HTR-8/SVneo (cell line): ENCODE results near the gene F10.

Experiments used
- DNase-seq: peaks from one replicate; pipeline ENCODE4 v3.0.0; 2011; ENCODE audit warnings: low spot score, mixed read lengths; ENCODE audit not compliant: insufficient read length
- FAIRE-seq: peaks from 2 replicates; lab custom pipeline; 2011; peaks lifted over from hg19 to GRCh38; lab: Jason Lieb, UNC

Gene F10

DNA sequence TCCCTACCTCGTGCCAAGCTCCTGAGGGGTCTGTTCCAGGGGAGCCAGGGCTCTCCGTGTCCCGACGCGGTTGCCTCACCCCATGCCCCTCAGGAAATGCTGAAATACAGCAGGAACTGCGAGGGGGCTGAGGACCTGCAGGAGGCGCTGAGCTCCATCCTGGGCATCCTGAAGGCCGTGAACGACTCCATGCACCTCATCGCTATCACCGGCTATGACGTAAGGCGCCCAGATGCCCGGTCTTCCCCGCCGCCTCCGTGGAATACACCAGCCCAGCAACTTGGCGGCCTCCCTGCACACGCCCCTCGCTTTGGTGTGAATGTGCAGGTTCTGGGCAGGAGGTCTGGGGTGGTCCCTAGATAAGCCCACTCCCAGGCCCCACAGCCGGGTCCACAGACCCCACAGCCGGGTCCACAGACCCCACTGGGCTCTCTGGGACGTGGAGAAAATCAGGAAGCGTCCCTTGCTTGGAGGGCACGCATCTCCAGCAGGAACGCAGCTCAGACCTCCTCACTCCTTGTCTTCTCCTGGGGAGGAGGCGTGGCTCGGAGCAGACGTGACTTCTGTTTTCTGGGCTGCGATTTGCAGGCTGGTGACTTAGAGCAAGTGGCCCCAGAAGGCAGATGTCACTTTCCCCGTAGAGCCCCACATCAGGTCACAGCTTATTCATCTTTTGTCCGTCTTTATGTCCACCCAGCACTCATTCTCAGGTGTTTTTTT, 36.4 kb upstream of the F10 start:
- no peak for FAIRE-seq
- no peak for DNase-seq

DNA sequence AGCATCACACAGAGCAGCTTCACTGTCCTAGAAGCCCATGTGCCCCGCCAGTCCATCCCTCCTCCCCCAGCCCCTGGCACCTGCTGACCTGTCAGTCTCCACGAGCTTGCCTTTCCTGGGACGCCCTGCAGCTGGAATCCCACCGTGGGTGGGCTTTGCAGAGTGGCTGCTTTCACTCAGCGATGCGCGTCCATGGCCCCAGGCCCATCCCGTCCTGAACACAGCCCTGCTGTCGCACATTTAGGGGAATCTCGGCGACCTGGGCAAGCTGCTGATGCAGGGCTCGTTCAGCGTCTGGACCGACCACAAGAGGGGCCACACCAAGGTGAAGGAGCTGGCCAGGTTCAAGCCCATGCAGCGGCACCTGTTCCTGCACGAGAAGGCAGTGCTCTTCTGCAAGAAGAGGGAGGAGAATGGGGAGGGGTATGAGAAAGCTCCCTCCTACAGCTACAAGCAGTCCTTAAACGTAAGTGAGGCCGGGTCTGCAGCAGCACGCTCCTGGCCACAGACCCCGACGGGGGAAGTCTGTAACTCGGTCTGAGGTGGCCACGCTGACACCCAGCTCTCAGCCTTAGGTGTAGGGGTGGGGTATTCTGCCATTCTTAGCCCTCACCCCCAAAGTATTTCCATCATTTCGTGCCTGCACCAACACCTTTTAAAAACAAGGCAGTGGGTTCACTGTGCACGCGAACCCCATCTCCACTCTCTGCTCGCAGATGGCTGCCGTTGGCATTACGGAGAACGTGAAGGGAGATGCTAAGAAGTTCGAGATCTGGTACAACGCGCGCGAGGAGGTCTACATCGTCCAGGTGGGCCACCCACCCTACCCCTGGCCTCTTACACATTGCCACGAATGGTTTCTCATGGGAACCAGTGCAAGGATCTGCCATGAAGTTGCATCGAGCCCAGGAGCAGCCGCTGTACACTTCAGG, 35.3 kb upstream of the F10 start:
- FAIRE-seq (no peak), DNase-seq (no peak)

DNA sequence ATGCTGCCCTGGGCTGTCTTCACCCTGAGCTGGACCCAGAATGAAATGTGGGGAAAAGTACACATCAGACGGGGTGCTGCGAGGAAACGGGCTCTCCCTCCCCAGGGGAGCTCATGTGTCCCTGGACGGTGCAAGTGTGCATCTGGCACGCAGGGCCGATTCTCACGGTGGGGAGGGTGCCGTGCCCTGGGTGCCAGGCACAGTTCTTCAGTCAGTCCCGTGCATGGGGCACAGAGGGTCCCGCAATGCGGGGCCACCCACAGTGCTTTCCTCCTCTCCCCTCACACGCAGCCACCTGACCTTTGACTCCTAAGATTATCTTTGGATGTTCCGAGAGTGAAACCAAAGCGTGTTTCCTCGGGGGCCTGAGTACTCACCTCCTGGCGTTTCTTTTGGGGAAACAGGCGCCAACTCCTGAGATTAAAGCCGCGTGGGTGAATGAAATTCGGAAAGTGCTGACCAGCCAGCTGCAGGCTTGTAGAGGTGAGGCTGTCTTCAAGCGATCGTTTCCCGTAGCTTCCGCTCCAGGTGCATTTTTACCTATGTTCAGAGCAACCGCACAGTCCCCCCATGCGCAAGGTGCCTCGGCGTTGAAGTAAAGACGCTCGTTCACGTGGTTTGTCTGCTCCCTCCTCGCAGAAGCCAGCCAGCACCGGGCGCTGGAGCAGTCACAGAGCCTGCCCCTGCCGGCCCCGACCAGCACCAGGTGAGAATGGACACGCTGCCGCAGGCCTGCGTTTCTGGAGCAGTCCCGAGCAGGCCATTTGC, 34.5 kb upstream of the F10 start:
- FAIRE-seq (no peak), DNase-seq (no peak)

DNA sequence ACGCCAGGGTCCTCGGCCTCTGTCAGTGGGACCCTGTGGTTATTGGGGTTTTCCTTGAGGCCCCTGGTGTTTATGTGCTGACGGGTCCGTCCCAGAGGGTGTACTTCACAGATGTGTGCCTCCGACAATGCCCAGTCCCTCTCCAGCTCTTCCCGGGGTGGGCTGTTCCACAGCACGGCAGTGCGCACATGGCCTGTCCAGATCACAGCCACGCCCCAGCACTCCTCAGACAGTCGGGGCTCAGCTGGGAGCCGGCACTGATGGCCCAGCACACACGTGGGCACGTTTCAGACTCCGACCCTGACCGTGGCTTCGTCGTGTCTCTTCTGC, 33.9 kb upstream of the F10 start:
- FAIRE-seq (no peak), DNase-seq (no peak)

DNA sequence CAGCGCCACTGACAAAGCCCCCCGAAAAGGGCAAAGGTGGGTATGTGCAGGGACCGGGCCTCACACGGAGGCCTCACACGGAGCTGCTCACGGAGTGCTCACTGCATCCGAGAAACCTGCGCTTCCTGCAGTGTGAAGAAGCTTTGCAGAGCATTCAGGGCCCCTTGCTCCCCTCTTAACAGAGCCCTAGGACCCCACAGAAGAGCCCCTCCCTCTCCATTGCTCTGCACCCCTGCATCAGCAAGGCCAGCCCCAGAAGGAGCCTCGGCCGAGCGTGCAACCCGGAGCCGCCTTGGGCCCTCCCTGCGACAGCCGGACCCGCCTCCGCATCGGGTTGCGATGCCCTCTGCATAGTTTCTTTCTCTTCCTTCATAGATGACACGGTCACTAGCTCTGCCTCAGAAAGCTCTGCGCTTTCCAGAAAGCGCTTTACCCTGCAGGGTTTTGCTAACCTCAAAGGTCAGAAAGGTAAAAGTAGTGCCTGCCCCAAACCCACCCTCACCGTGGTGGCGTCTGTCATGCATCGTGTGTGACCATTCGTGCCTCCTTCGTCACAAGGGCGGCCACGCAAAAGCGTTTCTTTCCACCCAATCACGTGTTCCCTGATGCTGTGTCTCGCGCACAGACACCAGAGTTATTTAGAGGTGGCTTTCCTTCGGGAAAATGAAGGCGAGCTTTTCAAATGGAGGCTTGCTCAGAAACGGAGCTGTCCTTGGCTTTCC, 32.7 kb upstream of the F10 start:
- FAIRE-seq (no peak), DNase-seq (no peak)

DNA sequence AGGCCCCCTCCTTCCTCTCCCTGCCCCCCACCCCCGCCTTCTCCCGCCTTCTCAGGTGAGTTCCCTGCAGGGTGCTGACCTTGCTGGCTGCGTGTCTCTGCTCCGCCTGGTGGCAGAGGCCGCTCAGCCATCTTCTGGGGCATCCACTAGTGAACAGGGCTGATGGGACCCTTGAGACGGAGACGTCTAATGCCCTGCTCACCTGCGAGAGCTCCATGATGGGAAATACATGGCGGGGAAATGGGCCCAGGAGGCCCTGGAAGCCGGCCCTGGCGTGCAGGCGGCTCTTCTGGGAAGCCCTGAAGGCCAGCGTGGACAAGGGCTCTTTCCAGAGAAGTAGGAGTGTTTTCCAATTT, 32.2 kb upstream of the F10 start:
- no peak for FAIRE-seq
- DNase-seq = no peak

DNA sequence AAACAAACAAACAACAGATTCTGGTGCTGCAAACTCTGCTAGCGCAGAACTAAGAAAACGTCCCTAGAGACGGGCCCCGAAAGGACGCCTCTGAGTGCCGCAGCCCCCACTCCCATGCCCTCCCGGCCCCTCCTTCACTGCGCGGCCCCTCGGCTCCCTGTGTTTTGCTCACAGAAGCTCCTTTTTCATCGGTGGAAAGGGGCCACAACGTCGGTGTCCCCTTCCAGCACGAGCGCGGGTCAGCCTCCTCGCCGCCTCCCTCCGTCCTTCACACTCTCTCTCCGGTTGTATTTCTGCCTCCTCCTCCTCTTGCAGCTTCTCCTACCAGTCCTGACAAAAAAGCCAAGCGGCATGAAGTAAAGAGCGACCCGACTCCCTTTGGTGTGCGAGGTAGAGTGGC, 31.8 kb upstream of the F10 start:
- DNase-seq = no peak
- no peak for FAIRE-seq

DNA sequence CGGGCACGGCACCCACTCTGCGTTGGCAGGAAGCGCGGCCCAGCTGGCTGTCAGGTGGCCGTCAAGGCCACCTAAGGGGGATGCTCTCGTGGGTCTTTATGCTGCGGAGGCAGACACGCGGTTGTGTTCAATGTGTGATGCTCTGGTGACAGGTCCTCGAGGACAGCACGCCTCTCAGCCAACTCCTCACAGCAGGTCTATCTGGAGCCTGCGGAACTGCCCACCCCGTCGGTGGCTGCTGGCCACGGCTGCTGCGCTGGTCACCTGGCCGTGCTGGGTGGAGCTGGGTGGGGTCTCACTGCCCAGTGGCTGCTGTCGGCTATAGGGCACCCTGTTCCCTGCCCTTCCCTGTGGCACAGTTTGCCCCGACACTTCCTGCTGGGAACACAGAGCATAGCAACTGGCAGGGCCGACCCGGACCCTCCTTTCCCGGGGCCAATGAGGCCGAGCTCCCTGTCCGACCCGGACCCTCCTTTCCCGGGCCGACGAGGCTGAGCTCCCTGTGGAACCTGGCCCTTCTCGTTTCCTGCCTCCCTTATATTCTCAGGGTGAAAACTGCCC, 31.3 kb upstream of the F10 start:
- DNase-seq = no peak
- no peak for FAIRE-seq

DNA sequence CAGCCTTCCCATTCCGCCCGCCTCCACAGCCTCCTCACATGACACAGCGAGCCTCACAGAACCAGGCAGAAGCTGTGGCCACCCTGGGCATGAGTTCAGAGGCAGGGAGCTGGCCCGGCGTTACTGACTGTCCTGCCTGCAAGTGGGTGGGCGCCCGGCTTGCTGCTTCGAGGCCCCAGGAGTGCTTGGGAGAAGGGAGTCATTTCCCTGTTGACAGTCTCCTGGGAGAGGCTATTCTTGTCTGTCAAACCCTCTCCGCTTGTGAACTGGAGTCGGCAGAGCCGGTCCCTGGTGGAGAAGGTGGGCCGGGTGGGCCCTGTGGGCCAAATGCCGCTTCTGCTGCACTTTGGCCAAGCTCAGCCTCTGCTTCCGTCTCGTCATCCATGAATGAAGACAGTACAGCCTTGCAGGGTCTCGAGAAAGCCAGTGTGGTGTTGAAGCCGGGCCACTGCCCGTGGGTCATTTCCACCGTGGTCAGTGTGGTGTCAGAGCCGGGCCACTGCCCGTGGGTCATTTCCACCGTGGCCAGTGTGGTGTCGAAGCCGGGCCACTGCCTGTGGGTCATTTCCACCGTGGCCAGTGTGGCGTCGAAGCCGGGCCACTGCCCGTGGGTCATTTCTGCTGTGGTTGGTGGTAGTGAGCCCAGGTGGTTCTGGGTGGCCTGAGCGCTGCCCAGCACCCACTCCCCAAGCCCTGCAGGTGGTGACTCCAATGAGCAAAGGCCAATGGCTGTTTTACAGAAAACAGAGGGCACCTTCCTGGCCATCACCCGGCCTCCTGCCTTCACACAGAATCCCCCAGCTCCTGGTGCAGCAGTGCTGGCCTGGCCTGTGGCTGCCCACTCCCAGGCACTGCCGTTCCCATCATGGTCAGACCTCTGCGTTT, 30.5 kb upstream of the F10 start:
- no peak for DNase-seq
- FAIRE-seq = no peak

DNA sequence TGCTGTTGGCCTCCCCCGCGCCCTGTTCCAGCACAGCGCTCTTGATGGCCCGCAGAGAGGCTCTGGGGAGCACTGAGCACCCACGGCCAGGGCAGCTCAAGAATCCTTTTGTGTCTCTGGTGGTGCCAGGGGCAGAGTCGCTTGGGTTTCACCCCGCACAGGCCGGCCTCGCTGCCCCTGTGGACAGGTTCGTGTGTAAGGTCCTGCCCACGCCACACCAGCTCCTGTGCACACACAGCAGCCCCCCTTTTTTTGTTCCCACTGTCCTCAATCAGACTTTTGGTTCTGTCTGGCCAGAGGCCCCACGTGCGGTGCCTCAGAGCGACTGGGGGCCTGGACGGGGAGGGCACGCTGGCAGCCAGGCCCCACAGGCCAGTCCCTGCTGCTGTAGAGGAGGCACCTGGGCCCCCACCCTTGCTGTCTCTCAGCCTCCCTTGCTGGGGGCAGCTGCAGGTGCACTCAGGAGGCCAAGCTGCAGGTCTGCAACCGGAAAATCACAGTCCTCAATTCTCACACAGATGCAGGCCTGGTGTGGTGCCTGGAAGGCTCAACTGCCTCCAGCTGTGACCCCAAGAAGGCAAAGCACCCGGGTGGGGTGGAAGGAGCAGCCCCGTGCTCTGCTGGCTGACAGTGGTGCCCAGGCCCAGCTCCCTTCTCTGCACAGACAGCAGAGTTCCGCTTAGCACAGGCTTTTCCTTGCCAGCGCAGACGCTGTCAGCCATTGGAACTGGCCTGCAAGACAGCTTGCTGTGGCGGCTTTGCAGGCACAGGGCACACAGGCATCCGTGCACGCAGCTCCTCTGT, 29.6 kb upstream of the F10 start:
- FAIRE-seq (no peak), DNase-seq (no peak)

DNA sequence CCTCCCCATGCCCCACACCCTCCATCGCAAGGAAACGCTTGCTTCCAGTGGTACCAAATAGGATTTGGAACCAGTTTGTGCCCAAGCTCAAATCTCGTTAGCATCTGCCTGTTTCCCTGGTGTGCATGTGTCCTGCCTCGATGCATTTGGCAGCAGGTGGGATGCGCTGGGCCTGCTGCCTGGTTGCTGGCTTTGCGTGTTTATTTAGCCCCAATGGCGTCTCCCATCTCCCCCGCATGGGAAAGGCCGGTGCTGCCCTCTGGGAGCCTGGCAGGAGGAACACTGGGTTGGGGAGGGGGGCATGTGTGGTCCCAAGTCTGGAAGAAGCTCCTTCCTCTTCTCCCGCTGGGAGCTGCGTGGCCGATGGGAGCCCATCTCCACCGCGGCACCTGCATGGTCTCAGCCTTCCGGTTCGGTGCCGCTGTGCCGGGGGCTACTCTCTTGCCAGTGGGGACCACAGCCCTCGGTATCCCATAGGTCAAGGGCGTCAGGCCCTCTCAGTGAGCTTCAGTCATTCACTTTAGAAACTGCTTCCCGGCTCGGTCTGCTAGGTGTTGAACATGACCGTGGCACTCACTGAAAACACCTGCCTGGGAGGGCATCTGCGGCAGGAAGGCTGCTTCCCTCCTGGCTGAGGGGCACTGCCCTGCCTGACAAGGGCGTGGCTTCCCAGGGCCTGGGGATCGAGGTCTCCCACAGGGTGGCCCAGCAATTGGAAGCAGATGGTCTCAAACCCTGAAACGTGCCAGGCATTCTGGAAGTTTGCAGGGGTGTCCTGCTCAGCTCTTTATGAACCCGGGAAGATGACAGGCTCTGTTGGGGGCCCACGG, 28.8 kb upstream of the F10 start:
- no peak for DNase-seq
- no peak for FAIRE-seq

DNA sequence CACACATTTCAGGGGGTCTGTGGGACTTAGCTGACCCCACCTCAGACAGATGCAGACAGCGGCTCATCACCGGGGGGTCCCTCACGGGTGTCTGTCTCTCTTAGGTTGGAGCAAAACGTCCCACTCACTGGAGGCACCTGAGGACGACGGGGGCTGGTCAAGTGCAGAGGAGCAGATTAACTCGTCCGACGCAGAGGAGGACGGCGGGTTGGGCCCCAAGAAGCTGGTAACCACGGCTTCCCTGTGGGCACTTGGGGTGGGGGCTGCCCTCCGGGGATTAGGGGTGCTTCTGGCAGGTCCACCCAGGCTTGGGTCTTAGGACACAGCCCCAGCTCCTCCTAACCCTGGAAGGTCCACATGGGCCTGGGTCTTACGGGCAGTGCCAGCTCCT, 28.2 kb upstream of the F10 start:
- no peak for FAIRE-seq
- DNase-seq = no peak

DNA sequence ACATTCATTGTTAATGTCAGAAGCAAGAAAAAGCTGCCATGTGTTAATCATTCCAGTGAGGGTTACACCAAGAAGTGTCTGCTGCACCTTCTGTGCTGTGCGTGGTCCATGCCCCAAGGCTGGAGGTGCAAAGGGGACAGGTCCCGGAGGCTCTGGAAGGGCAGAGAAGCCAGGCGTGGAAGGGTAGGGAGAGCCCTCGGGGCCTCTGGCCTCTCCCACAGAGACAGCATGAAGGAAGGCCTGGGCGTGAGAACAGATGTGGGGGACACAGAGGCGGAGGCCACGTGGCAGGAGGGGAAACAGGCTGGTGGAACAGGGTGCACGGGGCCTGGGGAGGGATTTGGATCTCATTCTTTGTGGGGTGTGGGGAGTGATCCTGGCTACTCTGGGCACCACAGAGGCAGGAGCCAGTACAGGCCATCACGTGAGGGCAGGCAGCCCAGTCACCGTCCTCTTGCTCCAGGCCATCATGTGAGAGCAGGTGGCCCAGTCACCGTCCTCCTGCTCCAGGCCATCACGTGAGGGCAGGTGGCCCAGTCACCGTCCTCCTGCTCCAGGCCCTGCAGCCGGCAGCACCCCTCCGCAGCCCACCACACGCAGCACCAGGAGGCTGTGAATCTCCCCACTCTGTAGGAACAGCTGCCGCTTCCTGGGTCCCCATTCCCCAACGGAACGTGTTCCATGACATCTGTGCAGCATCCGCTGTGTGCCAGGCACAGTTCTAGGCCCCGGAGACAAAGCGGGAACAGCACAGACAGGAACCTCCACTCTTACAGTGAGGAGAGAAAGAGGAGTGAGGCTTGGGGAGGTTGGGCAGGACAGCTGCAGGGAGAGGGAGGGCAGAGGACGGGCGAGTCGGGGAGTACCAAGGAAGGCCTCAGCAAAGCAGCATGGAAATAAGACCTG, 27.2 kb upstream of the F10 start:
- FAIRE-seq = no peak
- DNase-seq = no peak

DNA sequence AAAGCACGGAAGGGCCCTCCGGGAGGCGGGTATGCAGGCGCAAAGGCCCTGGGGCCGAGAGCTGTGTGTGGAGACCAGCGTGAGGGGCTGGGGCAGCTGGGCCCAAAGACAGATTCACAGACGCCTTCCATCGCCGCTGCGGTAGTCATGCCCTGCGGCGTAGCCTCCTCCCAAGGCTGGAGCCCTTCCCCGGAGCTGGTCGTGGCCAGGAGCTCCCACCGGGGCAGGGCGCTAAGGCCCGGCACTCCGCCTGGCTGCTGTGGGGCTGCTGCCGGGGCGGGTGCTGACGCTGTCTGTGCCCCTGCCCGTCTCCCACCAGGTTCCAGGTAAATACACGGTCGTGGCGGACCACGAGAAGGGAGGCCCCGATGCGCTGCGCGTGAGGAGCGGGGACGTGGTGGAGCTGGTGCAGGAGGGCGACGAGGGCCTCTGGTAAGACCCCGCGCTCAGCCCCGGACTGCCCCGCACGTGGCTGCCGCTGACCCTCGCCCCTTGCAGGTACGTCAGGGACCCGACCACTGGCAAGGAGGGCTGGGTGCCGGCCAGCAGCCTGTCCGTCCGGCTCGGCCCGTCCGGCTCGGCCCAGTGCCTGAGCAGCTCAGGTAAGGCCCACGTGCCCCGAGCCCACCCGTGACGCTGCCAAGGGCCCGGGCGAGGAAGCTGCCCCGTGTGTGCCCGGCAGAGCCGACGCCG, 26.4 kb upstream of the F10 start:
- no peak for FAIRE-seq
- DNase-seq = no peak

DNA sequence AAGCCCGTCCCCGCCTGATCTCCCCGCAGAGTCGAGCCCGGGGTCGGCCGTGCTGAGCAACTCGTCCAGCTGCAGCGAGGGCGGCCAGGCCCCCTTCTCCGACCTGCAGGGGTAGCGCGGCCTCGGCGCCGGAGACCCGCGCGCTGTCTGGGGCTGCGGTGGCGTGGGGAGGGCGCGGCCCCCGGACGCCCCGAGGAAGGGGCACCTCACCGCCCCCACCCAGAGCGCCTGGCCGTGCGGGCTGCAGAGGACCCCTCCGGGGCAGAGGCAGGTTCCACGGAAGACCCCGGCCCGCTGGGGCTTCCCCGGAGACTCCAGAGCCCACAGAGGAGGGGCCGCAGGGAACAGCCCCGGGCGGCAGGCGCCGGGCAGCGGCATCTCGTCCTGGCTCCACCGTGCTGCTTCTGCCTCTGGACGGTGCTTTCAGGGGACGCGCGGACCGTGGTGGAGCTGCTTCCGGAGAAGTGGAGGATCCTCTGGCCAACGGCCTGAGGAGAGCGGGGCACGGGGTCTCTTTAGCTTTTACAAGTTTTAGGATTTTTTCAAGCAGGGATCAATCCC, 25.8 kb upstream of the F10 start:
- DNase-seq (no peak), FAIRE-seq (no peak)

DNA sequence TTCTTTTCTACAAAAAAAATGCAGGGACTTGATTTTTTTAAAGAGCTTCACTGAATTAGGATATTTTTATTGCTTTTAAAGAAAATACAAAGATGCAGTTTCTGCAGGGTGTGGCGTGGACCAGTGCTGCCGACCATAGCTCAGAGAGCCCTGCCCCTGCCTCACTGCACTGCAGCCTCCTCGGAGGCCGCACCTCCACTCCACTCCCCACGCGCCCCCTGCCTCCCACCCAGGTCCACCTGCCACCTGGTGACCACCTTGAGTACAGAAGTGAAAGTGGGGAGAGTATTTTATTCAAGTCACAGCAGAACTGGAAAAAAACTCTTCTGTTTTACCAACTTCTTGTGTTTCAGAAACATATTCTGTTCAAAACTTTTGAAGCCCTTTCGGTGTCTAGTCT, 24.9 kb upstream of the F10 start:
- DNase-seq (no peak), FAIRE-seq (no peak)
